Measurements from ENCODE around the gene CCL3. TPM values are rescaled to one million over a fixed set of nuclear protein-coding genes. Genes with fewer than 3 reads are reported as not detected.

Gene CCL3
- total RNA-seq, 2 donors from 2014 or later, result 7.3 to 42.9 TPM

DNA sequence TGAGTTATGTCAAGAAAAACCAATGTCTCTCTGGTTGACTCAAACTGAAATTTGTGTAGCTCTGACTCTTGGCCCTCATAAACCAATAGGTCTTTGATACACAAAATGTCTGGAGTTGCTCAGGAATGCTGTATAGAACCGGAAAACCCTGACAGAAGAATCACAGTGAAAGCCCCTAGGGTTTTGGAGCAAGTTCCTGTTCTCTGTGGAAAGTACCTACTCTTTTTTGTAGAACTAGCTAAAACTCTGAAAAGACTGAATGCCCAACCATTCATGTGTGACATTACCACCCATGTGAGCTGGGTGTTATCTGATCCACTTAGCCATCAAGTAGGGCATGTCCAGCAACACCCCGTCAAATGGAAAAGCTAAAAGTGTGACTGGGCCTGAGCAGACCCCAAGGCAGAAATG is 42.5 kb upstream of the CCL3 start:
- no peak for TF ChIP-seq CTCF (IDR thresholded peaks at IDR 0.05)
- Histone ChIP-seq H3K27me3 (replicated peaks; ENCODE audit: insufficient read depth) (no peaks in the 10 kb centered on the region), H3K9me3 (no peaks in the 10 kb centered on the region), H3K4me3 (no peak overlapping the region), H3K36me3 (no peaks in the 10 kb centered on the region), H3K4me1 (ENCODE audit: control insufficient read depth in 1 of 2, low read depth in 2 of 2) (no peaks in the 10 kb centered on the region), H3K27ac (no peak overlapping the region)
- ATAC-seq (ENCODE audit: insufficient number of reproducible peaks, low FRiP score, low read depth) (no peak), DNase-seq (ENCODE audit: low spot score) (no peak)

- no peak for ATAC-seq (ENCODE audit: insufficient number of reproducible peaks, low FRiP score, low read depth)
- TF ChIP-seq CTCF (IDR thresholded peaks at IDR 0.05), result no peak
Measured at GRCh38 chr17:36131931-36132330, 42.0 kb upstream of the CCL3 start.

DNA sequence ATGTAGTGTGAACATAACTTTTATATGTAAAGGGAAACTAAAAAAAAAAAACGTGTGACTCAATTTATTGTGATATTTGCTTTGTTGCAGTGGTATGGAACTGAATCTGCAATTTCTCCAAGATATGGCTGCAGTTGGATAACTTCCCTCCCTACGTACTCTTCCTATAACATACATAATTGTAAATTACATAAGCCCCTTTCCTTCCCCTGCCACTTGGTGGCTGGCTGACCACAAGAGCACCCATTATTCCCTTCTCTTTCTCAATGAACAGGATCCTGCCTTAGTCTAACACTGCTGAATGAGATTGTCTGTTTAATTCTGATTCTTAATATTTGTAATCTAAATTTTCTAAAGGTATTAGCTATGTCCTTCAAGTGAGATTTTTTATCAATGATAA is 41.5 kb upstream of the CCL3 start:
- no peak for TF ChIP-seq CTCF (IDR thresholded peaks at IDR 0.05)
- H3K4me3 ChIP-seq, result no peak overlapping the region

More at GRCh38 chr17:36131931-36132330, 42.0 kb upstream of the CCL3 start:
- Histone ChIP-seq H3K4me3 (no peak overlapping the region), H3K9me3 (no peaks in the 10 kb centered on the region), H3K4me1 (ENCODE audit: control insufficient read depth in 1 of 2, low read depth in 2 of 2) (no peaks in the 10 kb centered on the region), H3K27me3 (replicated peaks; ENCODE audit: insufficient read depth) (no peaks in the 10 kb centered on the region), H3K36me3 (no peaks in the 10 kb centered on the region), H3K27ac (no peak overlapping the region)
- DNase-seq (ENCODE audit: low spot score), result no peak

GRCh38 chr17:36130346-36130745 is 40.4 kb upstream of the CCL3 start:
- no peak for TF ChIP-seq CTCF (IDR thresholded peaks at IDR 0.05)
- no peak for ATAC-seq (ENCODE audit: insufficient number of reproducible peaks, low FRiP score, low read depth)

More for the DNA sequence above, 41.5 kb upstream of the CCL3 start:
- no peaks in the 10 kb centered on the region for H3K27me3 ChIP-seq (replicated peaks; ENCODE audit: insufficient read depth)
- H3K27ac ChIP-seq, result no peak overlapping the region
- H3K4me1 ChIP-seq (ENCODE audit: control insufficient read depth in 1 of 2, low read depth in 2 of 2), result no peaks in the 10 kb centered on the region
- H3K36me3 ChIP-seq, result no peaks in the 10 kb centered on the region
- ATAC-seq (ENCODE audit: insufficient number of reproducible peaks, low FRiP score, low read depth) (no peak), DNase-seq (ENCODE audit: low spot score) (no peak)
- H3K9me3 ChIP-seq, result no peaks in the 10 kb centered on the region

DNA sequence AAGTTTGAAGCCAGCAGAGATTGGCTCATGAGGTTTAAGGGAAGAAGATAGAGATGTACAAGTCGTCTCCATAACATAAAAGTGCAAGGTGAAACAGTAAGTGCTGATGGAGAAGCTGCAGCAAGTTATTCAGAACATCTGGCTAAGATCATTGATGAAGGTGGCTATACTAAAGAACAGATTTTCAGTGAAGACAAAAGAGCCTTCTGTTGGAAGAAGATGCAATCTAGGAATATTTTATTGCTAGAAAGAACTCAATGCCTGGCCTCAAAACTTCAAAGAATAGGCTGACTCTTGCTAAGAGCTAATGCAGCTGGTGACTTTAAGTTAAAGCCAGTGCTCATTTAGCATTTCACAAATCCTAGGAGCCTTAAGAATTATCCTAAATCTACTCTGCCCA is 39.7 kb upstream of the CCL3 start:
- Histone ChIP-seq H3K27me3 (replicated peaks; ENCODE audit: insufficient read depth) (no peaks in the 10 kb centered on the region), H3K36me3 (no peaks in the 10 kb centered on the region), H3K9me3 (peaks cover 9% of the 10 kb centered on the region), H3K4me1 (ENCODE audit: control insufficient read depth in 1 of 2, low read depth in 2 of 2) (no peaks in the 10 kb centered on the region), H3K27ac (no peak overlapping the region), H3K4me3 (no peak overlapping the region)
- DNase-seq (ENCODE audit: low spot score) (no peak), ATAC-seq (ENCODE audit: insufficient number of reproducible peaks, low FRiP score, low read depth) (no peak)
- no peak for TF ChIP-seq CTCF (IDR thresholded peaks at IDR 0.05)

More at GRCh38 chr17:36130346-36130745, 40.4 kb upstream of the CCL3 start:
- no peak overlapping the region for H3K27ac ChIP-seq
- no peaks in the 10 kb centered on the region for H3K36me3 ChIP-seq
- H3K27me3 ChIP-seq (replicated peaks; ENCODE audit: insufficient read depth), result no peaks in the 10 kb centered on the region
- H3K4me3 ChIP-seq, result no peak overlapping the region
- H3K9me3 ChIP-seq, result peaks cover 4% of the 10 kb centered on the region
- no peak for DNase-seq (ENCODE audit: low spot score)
- H3K4me1 ChIP-seq (ENCODE audit: control insufficient read depth in 1 of 2, low read depth in 2 of 2), result no peaks in the 10 kb centered on the region

All from thoracic aorta (tissue), 2 donors.